DLD1 (cell line): ENCODE results near the gene ROR1.

Source experiments
- in situ Hi-C: cut with HindIII; loops from 2 replicates; pipeline ENCODE4 v1.10.0; 2017; ENCODE audit warnings: low sequenced_read_pairs

ROR1 gene

GRCh38 chr1:64161357-64161941, 387.6 kb downstream of the ROR1 start:
- in situ Hi-C loops: no loop called here

- in situ Hi-C loops: no loop called here
Observed at GRCh38 chr1:64162151-64162550, 388.3 kb downstream of the ROR1 start.

GRCh38 chr1:64162804-64163203, 389.0 kb downstream of the ROR1 start:
- in situ Hi-C loops: no loop called here

GRCh38 chr1:64163431-64163830, 389.6 kb downstream of the ROR1 start:
- in situ Hi-C loops: no loop called here

GRCh38 chr1:64163970-64164369, 390.2 kb downstream of the ROR1 start:
- in situ Hi-C loops: no loop called here

GRCh38 chr1:64166629-64167028, 392.8 kb downstream of the ROR1 start:
- in situ Hi-C loops: no loop called here

- in situ Hi-C loops: no loop called here
Observed at GRCh38 chr1:64167176-64167575, 393.4 kb downstream of the ROR1 start.

- in situ Hi-C loops: no loop called here
Observed at GRCh38 chr1:64171246-64171645, 397.4 kb downstream of the ROR1 start.

- in situ Hi-C loops: no loop called here
Observed at GRCh38 chr1:64171797-64172281, 398.0 kb downstream of the ROR1 start.

- in situ Hi-C loops: no loop called here
Observed at GRCh38 chr1:64172458-64172983, 398.7 kb downstream of the ROR1 start.

- in situ Hi-C loops: no loop called here
Observed at GRCh38 chr1:64173336-64173940, 399.6 kb downstream of the ROR1 start.

- in situ Hi-C loops: no loop called here
Observed at GRCh38 chr1:64175639-64176038, 401.8 kb downstream of the ROR1 start.

- in situ Hi-C loops: no loop called here
Observed at GRCh38 chr1:64176659-64177058, 402.8 kb downstream of the ROR1 start.

GRCh38 chr1:64179588-64179987, 405.8 kb downstream of the ROR1 start:
- in situ Hi-C loops: no loop called here

GRCh38 chr1:64182207-64182606, 408.4 kb downstream of the ROR1 start:
- in situ Hi-C loops: no loop called here

- in situ Hi-C loops: no loop called here
Observed at GRCh38 chr1:64183395-64184002, 409.7 kb downstream of the ROR1 start.

- in situ Hi-C loops: no loop called here
Observed at GRCh38 chr1:64184003-64184440, 410.2 kb downstream of the ROR1 start.

GRCh38 chr1:64186138-64186897, 412.5 kb downstream of the ROR1 start:
- in situ Hi-C loops: no loop called here

GRCh38 chr1:64186898-64187280, 413.1 kb downstream of the ROR1 start:
- in situ Hi-C loops: no loop called here

GRCh38 chr1:64187646-64188045, 413.8 kb downstream of the ROR1 start:
- in situ Hi-C loops: no loop called here

GRCh38 chr1:64192290-64192689, 418.5 kb downstream of the ROR1 start:
- in situ Hi-C loops: no loop called here
